Amygdala (tissue), 56 donors: ENCODE data around the gene UBE2N.

Experiments used
- DNase-seq, 56 donors: peaks; one replicate each; lab custom pipeline; 2025; lab: John Stamatoyannopoulos, UW

UBE2N gene

DNA sequence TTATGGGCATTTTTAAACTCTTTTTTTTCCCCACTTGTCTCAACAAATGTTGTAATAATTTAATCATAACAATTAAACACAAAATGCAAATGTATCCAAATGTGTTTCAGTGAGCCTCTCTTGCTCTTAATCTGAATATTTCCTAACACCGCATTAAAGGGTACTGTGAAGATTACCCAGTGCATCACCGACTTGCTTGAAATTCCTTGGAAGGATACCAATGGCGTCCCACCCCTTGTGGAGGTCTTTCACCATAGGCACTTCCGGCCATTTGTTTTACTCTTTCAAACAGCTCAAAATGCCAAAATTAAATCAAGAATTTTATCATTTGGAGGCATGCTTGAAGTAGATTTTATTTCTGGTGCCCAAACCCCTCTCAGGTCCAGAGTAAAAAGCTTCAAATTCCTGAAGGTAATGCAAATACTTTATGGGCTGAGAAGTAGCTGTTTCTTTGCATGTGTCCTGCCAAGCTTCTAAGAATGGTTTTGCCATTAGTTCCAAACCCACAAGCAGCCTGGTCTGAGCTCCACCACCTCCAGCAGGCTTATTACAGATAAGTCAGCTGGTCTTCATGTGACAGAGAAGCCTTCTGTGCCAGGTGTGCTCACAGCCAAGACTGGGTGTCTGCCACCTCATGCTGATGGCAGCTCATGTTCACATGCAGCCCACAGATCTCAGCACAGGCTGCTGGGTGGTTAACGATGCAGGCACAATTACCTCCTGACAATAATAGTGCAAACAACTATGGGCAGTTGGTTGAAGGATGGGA, 80.4 kb downstream of the UBE2N start:
- DNase-seq: peak in 4 of 56 donors; percentile 5 to 14 (median 9)

DNA sequence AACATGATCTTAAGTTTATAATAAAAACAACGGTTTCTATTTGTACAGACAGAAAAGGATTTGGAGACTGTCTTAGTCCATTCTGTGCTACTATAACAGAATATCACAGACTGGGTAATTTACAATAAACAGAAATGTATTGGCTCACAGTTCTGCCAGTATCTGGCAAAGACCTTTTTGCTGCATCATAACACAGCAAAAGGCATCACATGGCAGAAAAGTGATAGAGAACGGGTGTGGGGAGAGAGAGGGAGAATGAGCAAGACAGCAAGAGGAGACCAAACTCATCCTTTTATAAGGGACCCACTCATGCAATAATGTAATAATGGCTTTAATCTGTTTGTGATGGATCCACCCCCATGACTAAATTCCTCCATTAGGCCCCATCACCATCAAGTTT, 81.1 kb downstream of the UBE2N start:
- DNase-seq: peak in 1 of 56 donors; percentile 1

DNA sequence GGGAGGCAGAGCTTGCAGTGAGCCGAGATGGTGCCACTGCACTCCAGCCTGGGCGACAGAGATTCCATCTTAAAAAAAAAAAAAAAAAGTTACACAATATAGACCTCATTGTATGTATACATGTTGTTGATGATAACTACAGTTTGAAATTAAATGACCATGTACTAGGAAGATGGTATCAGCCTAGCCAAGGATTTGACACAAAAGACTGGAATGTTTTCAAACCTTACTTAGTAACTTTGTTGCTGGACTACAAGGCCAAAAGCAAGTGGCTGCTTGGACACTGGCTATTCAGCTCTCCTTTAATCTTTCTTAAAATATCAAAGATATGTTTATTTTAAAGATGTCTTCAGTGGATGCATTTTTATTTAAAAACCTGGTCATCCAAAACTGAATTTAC, 82.9 kb downstream of the UBE2N start:
- DNase-seq: no peak

DNA sequence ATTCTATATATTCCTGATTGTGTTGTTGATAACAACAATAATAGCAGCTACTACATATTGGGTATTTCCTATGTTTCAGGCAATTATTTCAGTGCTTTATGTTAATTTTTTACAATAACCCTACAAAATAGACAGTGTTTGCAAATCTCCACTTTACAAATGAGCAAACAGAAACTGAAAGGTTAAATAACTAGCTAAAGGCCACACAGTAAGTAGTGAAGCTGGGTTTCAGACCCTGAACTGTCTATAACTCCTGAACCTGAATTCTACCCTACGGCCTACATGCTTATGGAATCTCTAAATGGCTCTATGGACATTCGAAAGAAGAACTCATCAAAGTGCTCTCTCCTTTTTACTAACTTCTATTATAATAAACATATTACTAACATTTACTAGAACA, 83.7 kb downstream of the UBE2N start:
- DNase-seq: no peak

DNA sequence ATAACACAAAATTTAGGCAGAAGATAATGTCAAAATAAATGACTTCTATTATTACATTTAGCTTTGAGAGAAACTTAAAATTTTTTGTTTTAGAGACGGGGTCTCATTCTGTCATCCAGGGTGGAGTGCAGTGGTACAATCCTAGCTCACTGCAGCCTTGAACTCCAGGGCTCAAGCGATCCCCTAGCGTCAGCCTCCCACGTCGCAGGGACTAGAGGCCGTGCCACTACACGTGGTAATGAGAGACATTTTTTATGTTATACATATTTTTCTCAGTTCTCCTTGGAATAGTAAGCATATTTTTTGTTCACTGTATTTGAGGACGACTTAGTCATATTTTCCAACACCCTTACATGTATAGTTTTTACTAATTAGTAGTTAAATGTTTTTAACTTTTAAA, 85.5 kb downstream of the UBE2N start:
- DNase-seq: no peak
